Thyroid gland (tissue), 4 donors: ENCODE data around the gene CYBB. TPM values are rescaled to one million over a fixed set of nuclear protein-coding genes. Genes with fewer than 3 reads are reported as not detected.

ENCODE experiments used
- DNase-seq, 2 donors: peaks; one replicate each; pipeline ENCODE4 v3.0.0-alpha.2; 2019
- H3K27ac ChIP-seq, 3 donors: fragments of 200-600 bp; sonication (generic); 1 replicate in 2 of 3; 2 replicates in 1 of 3; pipeline ENCODE4 v1.5.1; 2016 to 2019; ENCODE audit warnings: mild to moderate bottlenecking in 1 of 3, moderate library complexity in 1 of 3
- H3K27me3 ChIP-seq: fragments of 200-600 bp; sonication (generic); one replicate; pipeline ENCODE4 v1.5.1; 2019
- H3K36me3 ChIP-seq, 2 donors: fragments of 200-600 bp; sonication (generic); one replicate each; pipeline ENCODE4 v1.5.1; 2016 to 2019
- H3K4me1 ChIP-seq, 2 donors: fragments of 200-600 bp; sonication (generic); one replicate each; pipeline ENCODE4 v1.5.1; 2017 to 2019
- H3K4me3 ChIP-seq, 3 donors: fragments of 200-600 bp; sonication (generic); replicated peaks in 1 of 3; 1 replicate in 2 of 3; 2 replicates in 1 of 3; pipeline ENCODE4 v1.5.1; 2016; ENCODE audit warnings: mild to moderate bottlenecking in 1 of 3
- H3K9me3 ChIP-seq: fragments of 200-600 bp; sonication (generic); one replicate; pipeline ENCODE4 v1.5.1; 2017
- CTCF ChIP-seq, 6 experiments: fragments of 200-600 bp in 3 of 6; fragments of 450-650 bp in 3 of 6; sonication (generic) in 3 of 6; IDR thresholded peaks; one replicate each; pipeline ENCODE4 v1.5.1; 2016 to 2019; ENCODE audit warnings: antibody characterized with exemption in 6 of 6, mild to moderate bottlenecking in 2 of 6, inconsistent platforms in 1 of 6, moderate library complexity in 1 of 6
- POLR2A ChIP-seq, 2 donors: fragments of 450-650 bp; IDR thresholded peaks; one replicate each; pipeline ENCODE4 v1.6.1; 2017; ENCODE audit warnings: antibody characterized with exemption in 2 of 2, mild to moderate bottlenecking in 2 of 2, moderate library complexity in 1 of 2
- WGBS, 2 donors: methylation state at CpG; one replicate each; pipeline ENCODE4 v1.1.5; 2017; 5-methylcytosine and 5-hydroxymethylcytosine counted together
- intact Hi-C: fragments of 100-400 bp; cut with DNase I; formaldehyde crosslinking; loops from one replicate; pipeline ENCODE4 v1.15.1; 2023
- total RNA-seq, 4 donors: library from RNA; depleted of rRNA; stranded (reverse); fragments of >200 nt; gene quantifications; one replicate each; pipeline ENCODE4 v1.2.3, GENCODE V29; 2016

CYBB gene
- total RNA-seq, 4 donors from 2014 or later = 6.9 to 18.9 (median 10.9) TPM

- WGBS, 2 donors = 56 to 77% methylated on average over 1 of the region's 1 CpG
- Histone ChIP-seq H3K4me1 (no peaks in the 10 kb centered on the region), H3K27me3 (no peaks in the 10 kb centered on the region), H3K4me3 (no peak overlapping the region), H3K9me3 (no peaks in the 10 kb centered on the region), H3K36me3 (no peaks in the 10 kb centered on the region), H3K27ac (no peak overlapping the region)
- intact Hi-C loops = loop anchor here (10.0 kb wide), 1 partner anchor 430 kb away; no protein-coding TSS in a partner anchor
- no peak for DNase-seq
- TF ChIP-seq POLR2A (IDR thresholded peaks at IDR 0.05) = no peak
- no peak for TF ChIP-seq CTCF (IDR thresholded peaks at IDR 0.05)
These were observed 44.8 kb downstream of the CYBB start for GRCh38 chrX:37824491-37825214.

GRCh38 chrX:37825215-37825842 is 45.5 kb downstream of the CYBB start:
- TF ChIP-seq POLR2A (IDR thresholded peaks at IDR 0.05) (no peak), CTCF (IDR thresholded peaks at IDR 0.05) (peak; percentile 64 to 86 (median 76))
- intact Hi-C loops = loop anchor here (10.0 kb wide), 1 partner anchor 431 kb away; no protein-coding TSS in a partner anchor
- WGBS, 2 donors = 3 to 5% methylated on average over 3 of the region's 3 CpGs

GRCh38 chrX:37829721-37830120 is 49.9 kb downstream of the CYBB start:
- Histone ChIP-seq H3K9me3 (no peaks in the 10 kb centered on the region), H3K27ac (no peak overlapping the region), H3K36me3 (no peaks in the 10 kb centered on the region), H3K4me3 (no peak overlapping the region), H3K27me3 (no peaks in the 10 kb centered on the region), H3K4me1 (no peaks in the 10 kb centered on the region)
- no peak for DNase-seq
- TF ChIP-seq POLR2A (IDR thresholded peaks at IDR 0.05) (no peak), CTCF (IDR thresholded peaks at IDR 0.05) (no peak)
- intact Hi-C loops = loop anchor here (10.0 kb wide), 1 partner anchor 435 kb away; no protein-coding TSS in a partner anchor
- 86 to 100% methylated on average over 1 of the region's 1 CpG for WGBS, 2 donors

More at GRCh38 chrX:37825215-37825842, 45.5 kb downstream of the CYBB start:
- Histone ChIP-seq H3K36me3 (no peaks in the 10 kb centered on the region), H3K4me3 (no peak overlapping the region), H3K27ac (no peak overlapping the region), H3K4me1 (no peaks in the 10 kb centered on the region), H3K9me3 (no peaks in the 10 kb centered on the region), H3K27me3 (no peaks in the 10 kb centered on the region)
- peak; percentile 36 to 54 for DNase-seq

- no peaks in the 10 kb centered on the region for H3K27me3 ChIP-seq
- no peak for DNase-seq
- no peaks in the 10 kb centered on the region for H3K9me3 ChIP-seq
- whole genome bisulfite sequencing, 2 donors = 87 to 93% methylated on average over 1 of the region's 1 CpG
- H3K4me3 ChIP-seq = no peak overlapping the region
- intact Hi-C loops = no loop called here
- TF ChIP-seq CTCF (IDR thresholded peaks at IDR 0.05) = no peak
- TF ChIP-seq POLR2A (IDR thresholded peaks at IDR 0.05) = no peak
- no peak overlapping the region for H3K27ac ChIP-seq
- H3K36me3 ChIP-seq = no peaks in the 10 kb centered on the region
- no peaks in the 10 kb centered on the region for H3K4me1 ChIP-seq
These were observed 50.5 kb downstream of the CYBB start for GRCh38 chrX:37830371-37830770.

GRCh38 chrX:37834937-37835336 is 55.1 kb downstream of the CYBB start:
- H3K36me3 ChIP-seq = no peaks in the 10 kb centered on the region
- H3K27ac ChIP-seq = no peak overlapping the region
- H3K27me3 ChIP-seq = no peaks in the 10 kb centered on the region
- H3K4me1 ChIP-seq = no peaks in the 10 kb centered on the region
- no peak overlapping the region for H3K4me3 ChIP-seq
- 84 to 89% methylated on average over 4 of the region's 4 CpGs for WGBS, 2 donors
- TF ChIP-seq CTCF (IDR thresholded peaks at IDR 0.05) = no peak
- no peak for DNase-seq
- intact Hi-C loops = no loop called here
- H3K9me3 ChIP-seq = no peaks in the 10 kb centered on the region
